Loucy (cell line): ENCODE results near the gene ARAF.

ENCODE experiments used
- CTCF ChIP-seq: fragments of 200-600 bp; sonication (generic); conservative IDR thresholded peaks from 2 replicates; pipeline ENCODE4 v1.5.1; 2014; ENCODE audit warnings: mild to moderate bottlenecking, antibody characterized with exemption, low read length
- EZH2phosphoT487 ChIP-seq: fragments of 200-600 bp; IDR thresholded peaks from 2 replicates; pipeline ENCODE4 v1.6.1; 2018; ENCODE audit warnings: antibody characterized with exemption, mild to moderate bottlenecking, moderate library complexity, borderline replicate concordance

GRCh38 chrX:47529548-47529947, 31.5 kb upstream of the ARAF start:
- TF ChIP-seq CTCF (no peak), EZH2phosphoT487 (no peak)
